Measurements from ENCODE around the gene RNF214. TPM values are rescaled to one million over a fixed set of nuclear protein-coding genes. Genes with fewer than 3 reads are reported as not detected.

The RNF214 gene
- total RNA-seq, 1 donor from 2014 or later, result 37.1 TPM

- no peak for TF ChIP-seq CTCF (IDR thresholded peaks at IDR 0.05; ENCODE audit: unreplicated experiment)
- Mint-ChIP-seq H3K4me1 (ENCODE audit: unreplicated experiment) (peaks cover 26% of the 10 kb centered on the region), H3K27ac (ENCODE audit: unreplicated experiment) (no peak overlapping the region), H3K36me3 (ENCODE audit: low read depth, unreplicated experiment) (peaks cover 8% of the 10 kb centered on the region), H3K9me3 (ENCODE audit: unreplicated experiment) (no peaks in the 10 kb centered on the region), H3K4me3 (ENCODE audit: unreplicated experiment) (peak overlapping the region; percentile 98), H3K27me3 (ENCODE audit: unreplicated experiment) (peaks cover 14% of the 10 kb centered on the region)
- no peak for DNase-seq (ENCODE audit: low spot score)
Observed at GRCh38 chr11:117230286-117230961, 2.0 kb upstream of the RNF214 start.

GRCh38 chr11:117230999-117231841 is 1.3 kb upstream of the RNF214 start:
- Mint-ChIP-seq H3K36me3 (ENCODE audit: low read depth, unreplicated experiment) (peaks cover 8% of the 10 kb centered on the region), H3K27ac (ENCODE audit: unreplicated experiment) (peak overlapping the region; percentile 93), H3K27me3 (ENCODE audit: unreplicated experiment) (peaks cover 14% of the 10 kb centered on the region), H3K4me3 (ENCODE audit: unreplicated experiment) (peak overlapping the region; percentile 98), H3K4me1 (ENCODE audit: unreplicated experiment) (peaks cover 26% of the 10 kb centered on the region), H3K9me3 (ENCODE audit: unreplicated experiment) (no peaks in the 10 kb centered on the region)
- DNase-seq (ENCODE audit: low spot score), result no peak
- TF ChIP-seq CTCF (IDR thresholded peaks at IDR 0.05; ENCODE audit: unreplicated experiment), result no peak

DNA sequence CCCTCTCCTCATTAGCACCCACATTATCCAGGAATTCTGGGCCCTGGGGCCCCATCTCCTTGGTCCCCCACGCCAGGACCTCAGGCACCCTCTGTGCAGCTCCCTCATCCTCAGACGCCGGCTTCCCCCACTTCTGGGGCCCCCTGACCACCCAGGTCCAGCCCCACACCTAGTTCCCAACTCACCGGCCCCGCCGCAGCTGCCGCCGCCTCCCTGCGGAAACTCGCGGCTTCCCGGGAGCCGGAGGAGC is 704 bp upstream of the RNF214 start, which contains the start of gene PCSK7:
TSS of gene PCSK7 (minus strand) at position 232 of the 250 bp plus-strand sequence. CDS start 2,229 bp downstream, outside the sequence.
- peaks cover 13% of the 10 kb centered on the region for H3K36me3 Mint-ChIP-seq (ENCODE audit: low read depth, unreplicated experiment)
- no peak for TF ChIP-seq CTCF (IDR thresholded peaks at IDR 0.05; ENCODE audit: unreplicated experiment)
- H3K27ac Mint-ChIP-seq (ENCODE audit: unreplicated experiment), result peak within 1 kb of the TSS; percentile 96
- H3K9me3 Mint-ChIP-seq (ENCODE audit: unreplicated experiment), result no peaks in the 10 kb centered on the region
- peaks cover 26% of the 10 kb centered on the region for H3K4me1 Mint-ChIP-seq (ENCODE audit: unreplicated experiment)
- H3K4me3 Mint-ChIP-seq (ENCODE audit: unreplicated experiment), result peak within 1 kb of the TSS; percentile 99
- peaks cover 14% of the 10 kb centered on the region for H3K27me3 Mint-ChIP-seq (ENCODE audit: unreplicated experiment)
- DNase-seq (ENCODE audit: low spot score), result peak; percentile 67

- Mint-ChIP-seq H3K36me3 (ENCODE audit: low read depth, unreplicated experiment) (peaks cover 13% of the 10 kb centered on the region), H3K4me1 (ENCODE audit: unreplicated experiment) (peaks cover 26% of the 10 kb centered on the region), H3K9me3 (ENCODE audit: unreplicated experiment) (no peaks in the 10 kb centered on the region), H3K4me3 (ENCODE audit: unreplicated experiment) (peak overlapping the region; percentile 95), H3K27me3 (ENCODE audit: unreplicated experiment) (peaks cover 14% of the 10 kb centered on the region), H3K27ac (ENCODE audit: unreplicated experiment) (peak overlapping the region; percentile 79)
- no peak for TF ChIP-seq CTCF (IDR thresholded peaks at IDR 0.05; ENCODE audit: unreplicated experiment)
- peak; percentile 40 for DNase-seq (ENCODE audit: low spot score)
Observed at GRCh38 chr11:117232911-117233409, 489 bp downstream of the RNF214 start.

DNA sequence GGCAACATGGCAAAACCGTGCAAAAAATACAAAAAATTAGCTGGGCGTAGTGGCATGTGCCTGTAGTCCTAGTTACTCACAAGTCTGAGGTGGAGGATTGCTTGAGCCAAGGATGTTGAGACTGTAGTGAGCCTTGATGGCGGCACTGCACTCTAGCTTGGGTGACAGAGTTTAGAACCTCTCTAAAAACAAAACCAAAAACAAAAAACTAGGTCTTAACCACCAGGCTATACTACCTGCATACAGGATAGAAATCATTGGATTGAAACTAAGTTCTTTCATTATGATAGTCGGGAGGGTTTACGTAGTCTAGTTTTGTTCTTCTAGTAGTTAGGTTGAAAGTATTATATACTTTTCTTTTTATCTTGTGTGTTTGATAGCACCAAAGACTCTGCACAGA is 5.8 kb downstream of the RNF214 start:
- no peak for DNase-seq (ENCODE audit: low spot score)
- Mint-ChIP-seq H3K9me3 (ENCODE audit: unreplicated experiment) (no peaks in the 10 kb centered on the region), H3K36me3 (ENCODE audit: low read depth, unreplicated experiment) (peaks cover 18% of the 10 kb centered on the region), H3K4me3 (ENCODE audit: unreplicated experiment) (no peak overlapping the region), H3K27me3 (ENCODE audit: unreplicated experiment) (peaks cover 3% of the 10 kb centered on the region), H3K27ac (ENCODE audit: unreplicated experiment) (no peak overlapping the region), H3K4me1 (ENCODE audit: unreplicated experiment) (peaks cover 9% of the 10 kb centered on the region)
- no peak for TF ChIP-seq CTCF (IDR thresholded peaks at IDR 0.05; ENCODE audit: unreplicated experiment)

Data from endothelial cell (in vitro differentiated cells).